Gastroesophageal sphincter (tissue), 3 donors: ENCODE results near the gene CDKAL1.

Experiments used
- POLR2A ChIP-seq, 2 donors: fragments of 450-650 bp; IDR thresholded peaks; one replicate each; pipeline ENCODE4 v1.6.1; 2017; ENCODE audit warnings: antibody characterized with exemption in 2 of 2, mild to moderate bottlenecking in 2 of 2, moderate library complexity in 1 of 2
- POLR2AphosphoS5 ChIP-seq: sonication (generic); formaldehyde crosslinking; IDR thresholded peaks from one replicate; pipeline ENCODE4 v1.6.1; 2017; ENCODE audit warnings: antibody characterized with exemption
- TF ChIP-seq, protein P1 (sequence below), 4 experiments: fragments of 200-600 bp in 2 of 4; fragments of 450-650 bp in 2 of 4; sonication (generic) in 1 of 4; IDR thresholded peaks; one replicate each; pipeline ENCODE4 v1.5.1; 2017 to 2019; ENCODE audit warnings: antibody characterized with exemption in 4 of 4, mild to moderate bottlenecking in 2 of 4, moderate library complexity in 2 of 4

DNA sequence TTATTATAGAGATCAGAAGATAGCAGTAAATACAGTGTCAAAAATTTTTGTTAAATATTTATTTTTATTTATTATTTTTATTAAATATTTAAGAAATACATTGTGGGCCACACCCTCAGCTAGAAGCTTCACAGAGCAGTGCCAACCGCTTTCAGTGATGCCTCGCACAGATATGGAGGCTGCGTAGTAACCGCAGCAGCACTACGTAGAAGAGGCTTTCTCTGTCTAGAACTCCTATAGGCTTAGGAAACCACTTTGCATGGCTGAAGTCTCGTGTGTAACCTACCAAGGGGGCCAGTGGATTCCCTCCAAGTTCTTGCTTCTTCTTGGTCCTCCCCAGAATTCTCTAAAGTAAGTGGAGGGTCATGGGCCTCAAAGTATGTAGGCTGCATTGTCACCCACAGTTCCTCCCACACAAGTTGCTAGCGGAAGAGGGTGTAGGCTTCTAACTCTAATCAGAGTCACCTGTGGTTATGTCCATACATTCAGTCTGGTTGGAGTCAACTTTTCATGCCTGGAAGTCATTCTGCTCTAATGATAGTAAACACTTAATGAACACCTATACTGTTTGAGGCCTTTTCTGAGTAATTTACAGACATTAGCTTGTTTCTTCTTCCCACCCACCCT, 285.6 kb downstream of the CDKAL1 start:
- TF ChIP-seq, protein P1, sequence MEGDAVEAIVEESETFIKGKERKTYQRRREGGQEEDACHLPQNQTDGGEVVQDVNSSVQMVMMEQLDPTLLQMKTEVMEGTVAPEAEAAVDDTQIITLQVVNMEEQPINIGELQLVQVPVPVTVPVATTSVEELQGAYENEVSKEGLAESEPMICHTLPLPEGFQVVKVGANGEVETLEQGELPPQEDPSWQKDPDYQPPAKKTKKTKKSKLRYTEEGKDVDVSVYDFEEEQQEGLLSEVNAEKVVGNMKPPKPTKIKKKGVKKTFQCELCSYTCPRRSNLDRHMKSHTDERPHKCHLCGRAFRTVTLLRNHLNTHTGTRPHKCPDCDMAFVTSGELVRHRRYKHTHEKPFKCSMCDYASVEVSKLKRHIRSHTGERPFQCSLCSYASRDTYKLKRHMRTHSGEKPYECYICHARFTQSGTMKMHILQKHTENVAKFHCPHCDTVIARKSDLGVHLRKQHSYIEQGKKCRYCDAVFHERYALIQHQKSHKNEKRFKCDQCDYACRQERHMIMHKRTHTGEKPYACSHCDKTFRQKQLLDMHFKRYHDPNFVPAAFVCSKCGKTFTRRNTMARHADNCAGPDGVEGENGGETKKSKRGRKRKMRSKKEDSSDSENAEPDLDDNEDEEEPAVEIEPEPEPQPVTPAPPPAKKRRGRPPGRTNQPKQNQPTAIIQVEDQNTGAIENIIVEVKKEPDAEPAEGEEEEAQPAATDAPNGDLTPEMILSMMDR (IDR thresholded peaks at IDR 0.05): no peak
- TF ChIP-seq POLR2A (IDR thresholded peaks at IDR 0.05) (no peak), POLR2AphosphoS5 (no peak)
